Measurements from ENCODE around the gene SH3D19. TPM values are rescaled to one million over a fixed set of nuclear protein-coding genes. Genes with fewer than 3 reads are reported as not detected.

Gene SH3D19
- total RNA-seq, 1 experiment from 2014 or later, result 29.7 TPM

DNA sequence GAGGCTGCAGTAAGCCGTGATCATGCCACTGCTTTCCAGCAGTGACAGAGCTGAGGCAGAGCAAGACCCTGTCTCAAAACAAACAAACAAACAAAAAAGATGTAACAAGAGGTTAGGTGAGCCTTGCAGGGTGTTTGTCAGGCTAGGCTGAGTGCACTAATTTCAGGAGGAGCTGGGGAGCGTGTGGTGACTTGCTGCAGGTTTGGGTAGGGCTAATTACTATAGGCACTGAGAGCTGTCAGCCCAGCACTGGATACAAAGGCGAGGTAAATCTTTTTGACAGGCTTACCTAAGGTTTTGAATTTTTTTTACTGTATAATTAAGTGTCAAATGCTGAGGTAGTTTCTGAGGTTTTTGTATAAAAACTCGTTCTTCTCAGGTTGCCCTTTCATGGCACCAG is 29.8 kb upstream of the SH3D19 start:
- Mint-ChIP-seq H3K36me3 (ENCODE audit: insufficient read depth in 1 of 3, low read depth in 3 of 3) (peaks cover 6% of the 10 kb centered on the region in 3 experiments), H3K4me3 (no peak overlapping the region), H3K27ac (no peak overlapping the region), H3K4me1 (peaks cover 0 to 4% of the 10 kb centered on the region in 2 experiments; a peak in 1 of 4 replicates), H3K9me3 (peaks cover 0 to 5% of the 10 kb centered on the region in 2 experiments; a peak in 2 of 5 replicates), H3K27me3 (ENCODE audit: low read depth) (no peaks in the 10 kb centered on the region)
- Histone ChIP-seq H3K27me3 (ENCODE audit: insufficient read depth, low read length) (no peaks in the 10 kb centered on the region), H2AFZ (ENCODE audit: low read length) (no peak overlapping the region), H3K79me1 (ENCODE audit: insufficient read depth, low read depth, low read length, poor library complexity, severe bottlenecking) (no peaks in the 10 kb centered on the region), H2BK120ac (ENCODE audit: low read depth, low read length, poor library complexity, severe bottlenecking) (no peak overlapping the region), H4K91ac (ENCODE audit: insufficient read length, low read depth, low read length) (no peak overlapping the region), H2BK5ac (ENCODE audit: insufficient read length, low read length) (no peak overlapping the region), H2BK12ac (ENCODE audit: insufficient read length, low read depth, low read length) (no peak overlapping the region), H3K4ac (ENCODE audit: low read depth, low read length) (no peak overlapping the region), H3K23me2 (ENCODE audit: insufficient read length, low read depth, low read length, poor library complexity, severe bottlenecking) (no peaks in the 10 kb centered on the region), H2BK15ac (ENCODE audit: low read depth, low read length) (no peak overlapping the region), H4K8ac (replicated peaks; ENCODE audit: insufficient read length, low read depth, low read length) (no peak overlapping the region), H3T11ph (ENCODE audit: low read length) (no peak overlapping the region), H3K56ac (ENCODE audit: insufficient read length, low read depth, low read length) (no peak overlapping the region), H3K4me2 (ENCODE audit: insufficient read depth, insufficient read length, low read length) (no peak overlapping the region), H2AK5ac (ENCODE audit: insufficient read length, low read length) (no peak overlapping the region), H3K27ac (ENCODE audit: insufficient read length, low read depth, low read length) (no peak overlapping the region), H3K23ac (ENCODE audit: insufficient read length, low read depth, low read length) (no peak overlapping the region), H4K20me1 (ENCODE audit: control insufficient read depth, insufficient read depth, insufficient read length) (peaks cover 2% of the 10 kb centered on the region), H3K14ac (ENCODE audit: insufficient read depth, low read length) (no peak overlapping the region), H3K4me1 (ENCODE audit: insufficient read depth, low read length) (no peaks in the 10 kb centered on the region), H4K5ac (ENCODE audit: insufficient read length, low read depth, low read length) (no peak overlapping the region), H3K79me2 (ENCODE audit: insufficient read depth, low read length) (no peaks in the 10 kb centered on the region), H3K18ac (ENCODE audit: insufficient read length, low read depth, low read length) (no peak overlapping the region), H3K9ac (ENCODE audit: extremely low read depth, insufficient read length, low read length) (no peak overlapping the region), H3K9me3 (ENCODE audit: control insufficient read depth, low read depth, low read length) (no peaks in the 10 kb centered on the region), H2BK20ac (ENCODE audit: low read depth, low read length, poor library complexity, severe bottlenecking) (no peak overlapping the region)
- WGBS (ENCODE audit: extremely low coverage, insufficient read length, low lambda C conversion rate), result no CpG with 5 or more reads among the region's 4 CpGs
- TF ChIP-seq, protein P1, sequence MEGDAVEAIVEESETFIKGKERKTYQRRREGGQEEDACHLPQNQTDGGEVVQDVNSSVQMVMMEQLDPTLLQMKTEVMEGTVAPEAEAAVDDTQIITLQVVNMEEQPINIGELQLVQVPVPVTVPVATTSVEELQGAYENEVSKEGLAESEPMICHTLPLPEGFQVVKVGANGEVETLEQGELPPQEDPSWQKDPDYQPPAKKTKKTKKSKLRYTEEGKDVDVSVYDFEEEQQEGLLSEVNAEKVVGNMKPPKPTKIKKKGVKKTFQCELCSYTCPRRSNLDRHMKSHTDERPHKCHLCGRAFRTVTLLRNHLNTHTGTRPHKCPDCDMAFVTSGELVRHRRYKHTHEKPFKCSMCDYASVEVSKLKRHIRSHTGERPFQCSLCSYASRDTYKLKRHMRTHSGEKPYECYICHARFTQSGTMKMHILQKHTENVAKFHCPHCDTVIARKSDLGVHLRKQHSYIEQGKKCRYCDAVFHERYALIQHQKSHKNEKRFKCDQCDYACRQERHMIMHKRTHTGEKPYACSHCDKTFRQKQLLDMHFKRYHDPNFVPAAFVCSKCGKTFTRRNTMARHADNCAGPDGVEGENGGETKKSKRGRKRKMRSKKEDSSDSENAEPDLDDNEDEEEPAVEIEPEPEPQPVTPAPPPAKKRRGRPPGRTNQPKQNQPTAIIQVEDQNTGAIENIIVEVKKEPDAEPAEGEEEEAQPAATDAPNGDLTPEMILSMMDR (conservative IDR thresholded peaks at IDR 0.05), result no peak
- DNase-seq, result no peak

Measured in H9 (cell line).